GM21381 (cell line): ENCODE measurements around the gene HMCN1.
A peak's percentile ranks its signal among the peaks of the same experiment; 100 is the strongest.

Experiments
- ATAC-seq: cut with Tn5 transposase; IDR thresholded peaks from one replicate; pipeline ENCODE4 v1.9.1; 2021; ENCODE audit warnings: mild to moderate bottlenecking, moderate library complexity; ENCODE audit not compliant: unreplicated experiment

The HMCN1 gene

GRCh38 chr1:185803241-185803640 is 69.0 kb downstream of the HMCN1 start:
- no peak for ATAC-seq

DNA sequence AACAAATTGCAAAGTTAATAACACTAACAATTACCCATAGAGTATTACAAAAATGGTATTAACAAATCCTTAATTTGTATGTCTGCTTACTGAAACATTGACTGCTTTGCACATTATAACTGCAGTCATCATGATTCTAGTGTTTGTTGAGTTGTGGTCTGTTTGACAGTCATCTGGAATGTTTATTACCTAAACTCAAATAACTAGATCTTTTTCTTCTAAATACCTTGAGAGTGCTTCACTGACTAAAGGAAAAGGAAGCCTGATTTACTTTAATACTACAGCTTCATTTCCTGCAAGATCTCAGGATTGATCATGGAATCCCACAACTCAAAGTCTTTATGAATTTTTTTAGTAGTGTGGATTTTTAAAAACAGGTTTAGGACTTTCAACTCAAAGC is 70.0 kb downstream of the HMCN1 start:
- no peak for ATAC-seq

- no peak for ATAC-seq
Observed at GRCh38 chr1:185804608-185805007, 70.4 kb downstream of the HMCN1 start.

- ATAC-seq, result no peak
Observed at GRCh38 chr1:185807275-185807674, 73.1 kb downstream of the HMCN1 start.

- no peak for ATAC-seq
Observed at GRCh38 chr1:185808631-185809030, 74.4 kb downstream of the HMCN1 start.

DNA sequence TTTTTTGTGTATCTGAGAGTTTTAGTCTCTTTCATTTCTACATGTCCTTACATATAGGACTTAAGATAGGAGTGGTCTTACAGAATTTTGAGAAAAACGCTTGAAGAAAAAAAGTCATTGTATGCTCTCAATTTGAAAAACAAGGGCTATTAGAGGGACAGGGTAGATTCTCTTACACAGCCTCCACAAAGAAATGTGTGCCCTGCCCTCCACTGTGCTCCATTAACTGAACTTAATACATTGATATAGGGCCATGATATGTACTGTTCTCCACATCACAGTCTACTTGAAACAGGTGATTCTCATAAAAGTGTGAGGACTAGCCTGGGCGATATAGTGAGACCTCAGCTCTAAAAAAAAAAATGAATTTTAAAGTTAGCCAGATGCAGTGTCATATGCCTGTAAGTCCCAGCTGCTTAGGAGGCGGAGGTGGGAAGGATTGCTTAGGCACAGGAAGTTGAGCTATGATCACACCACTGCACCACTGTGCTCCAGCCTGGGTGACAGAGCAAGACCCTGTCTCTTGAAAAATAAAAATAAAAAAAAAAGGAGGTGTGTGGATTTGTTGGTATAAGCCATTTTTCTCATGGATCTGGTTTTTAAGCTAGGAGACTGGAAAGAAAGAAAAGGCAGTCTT is 77.0 kb downstream of the HMCN1 start:
- no peak for ATAC-seq

DNA sequence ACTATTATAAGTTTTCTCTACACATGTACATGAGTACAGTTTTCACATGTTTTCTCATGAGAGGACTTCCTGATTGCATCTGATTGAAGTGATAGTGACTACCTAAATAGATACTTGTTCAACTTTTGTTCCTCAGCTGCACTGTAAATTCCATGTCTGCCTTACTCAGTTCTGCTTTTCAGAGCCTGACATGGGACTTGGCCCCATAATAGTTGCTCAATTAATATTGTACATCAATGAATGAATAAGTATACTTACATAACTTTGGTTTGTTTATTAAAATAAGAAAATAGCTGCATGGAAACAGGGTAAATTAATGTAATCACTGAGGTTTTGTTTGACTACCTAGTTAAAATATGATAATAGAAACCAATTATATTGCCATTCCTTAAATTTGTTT is 78.7 kb downstream of the HMCN1 start:
- ATAC-seq, result no peak

DNA sequence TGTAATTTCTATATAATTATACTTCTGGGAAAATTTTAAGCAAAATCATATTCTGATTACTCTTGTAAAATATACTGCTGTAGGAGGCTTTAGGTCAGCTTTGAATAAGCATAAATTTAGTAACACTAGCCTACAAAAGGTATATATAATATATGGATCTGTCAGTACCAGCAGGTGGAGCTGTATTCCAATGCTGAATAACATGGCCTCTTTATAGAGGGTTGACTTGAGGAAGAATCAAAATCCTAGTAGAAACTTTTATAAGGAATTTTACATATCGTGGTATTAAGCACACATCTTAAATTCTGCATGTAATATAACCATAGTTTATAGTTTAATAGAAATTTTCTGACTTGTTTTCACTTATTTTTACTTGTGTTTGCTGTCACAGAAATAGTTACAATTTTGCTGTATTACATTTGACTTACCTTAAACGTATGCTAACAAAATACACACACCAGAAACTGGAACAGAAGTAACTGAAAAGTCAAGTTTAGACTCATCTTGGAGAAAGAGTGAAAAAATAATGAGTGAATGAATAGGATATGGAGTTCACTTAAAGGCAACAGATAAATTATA is 79.3 kb downstream of the HMCN1 start:
- ATAC-seq, result peak; percentile 65

DNA sequence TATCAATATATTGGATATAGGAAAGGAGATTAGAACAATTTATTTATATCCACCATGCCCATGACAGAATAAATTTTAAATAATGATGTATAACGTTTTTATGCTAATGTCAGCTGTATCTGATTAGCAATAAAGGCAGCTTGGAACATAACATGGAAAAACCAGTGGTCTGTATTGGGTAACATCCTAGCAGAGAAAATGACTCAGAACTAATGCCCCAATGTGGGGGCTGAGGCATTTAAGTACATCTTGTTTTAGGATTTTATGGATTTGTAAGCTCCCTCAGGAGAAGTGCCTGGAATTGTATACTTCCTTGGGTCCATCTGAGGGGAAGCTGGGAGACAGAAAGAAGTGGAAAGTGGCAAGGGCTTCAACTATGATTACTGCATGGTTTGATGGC is 82.3 kb downstream of the HMCN1 start:
- ATAC-seq, result no peak

GRCh38 chr1:185819798-185820197 is 85.6 kb downstream of the HMCN1 start:
- ATAC-seq, result no peak

GRCh38 chr1:185821612-185822385 is 87.6 kb downstream of the HMCN1 start:
- ATAC-seq, result no peak

DNA sequence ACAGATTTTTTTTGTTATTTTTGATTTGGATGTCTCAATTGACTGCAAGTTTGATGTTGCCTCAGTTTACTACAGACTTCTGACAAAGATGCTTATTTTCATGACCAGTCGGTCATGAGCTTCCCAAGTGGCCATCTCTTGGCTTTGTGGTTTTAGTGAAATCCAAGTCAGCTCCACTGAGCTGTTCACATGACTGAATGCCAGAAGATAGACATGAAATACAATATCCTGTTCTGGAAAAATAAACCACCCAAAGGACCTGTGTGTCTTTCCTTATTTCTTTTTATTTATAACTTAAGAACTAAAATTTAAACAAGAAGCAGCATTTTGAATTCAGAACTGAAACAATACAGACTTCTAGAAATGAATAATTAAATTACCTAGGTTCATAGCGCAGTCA is 89.3 kb downstream of the HMCN1 start:
- ATAC-seq, result no peak

GRCh38 chr1:185824106-185824505 is 89.9 kb downstream of the HMCN1 start:
- ATAC-seq, result no peak

DNA sequence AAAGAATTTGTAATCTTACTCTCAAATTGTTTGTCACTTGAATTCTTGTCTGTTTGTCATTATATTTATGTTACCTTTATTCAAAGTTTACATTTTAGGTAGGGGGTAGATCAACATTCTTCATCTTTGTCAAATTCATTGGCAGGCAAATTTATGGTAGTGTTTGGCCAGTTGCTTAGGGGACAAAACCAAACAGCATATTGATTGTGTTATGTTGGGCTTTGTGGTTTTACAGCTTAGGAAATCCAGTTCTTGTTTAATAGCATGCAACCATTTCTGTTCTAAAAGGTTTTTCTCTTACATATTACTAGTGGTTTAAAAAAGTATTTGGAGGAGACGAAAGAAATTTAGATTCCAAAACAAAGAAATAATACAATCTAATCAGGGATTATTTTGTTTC is 91.4 kb downstream of the HMCN1 start:
- ATAC-seq, result no peak

- ATAC-seq, result no peak
Observed at GRCh38 chr1:185834371-185834905, 100.2 kb downstream of the HMCN1 start.

DNA sequence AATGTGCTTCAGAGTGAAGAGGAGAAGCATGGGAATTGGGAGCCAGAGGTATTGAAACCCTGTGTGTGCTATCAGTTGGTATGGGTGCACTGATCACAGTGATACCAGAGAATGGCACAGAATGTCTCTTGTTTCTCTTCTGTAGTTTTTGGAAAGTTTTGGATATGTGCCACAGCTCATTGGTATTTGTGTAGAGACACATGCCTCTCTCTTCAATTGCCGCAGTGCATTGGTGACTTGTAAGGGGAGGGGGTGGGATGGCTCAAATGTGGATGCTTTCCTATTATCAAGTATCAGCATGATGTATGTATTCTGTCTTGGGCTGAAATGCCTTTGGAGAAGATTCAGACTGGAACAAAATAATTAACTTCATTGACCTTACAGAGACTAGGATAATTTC is 101.0 kb downstream of the HMCN1 start:
- ATAC-seq, result no peak

DNA sequence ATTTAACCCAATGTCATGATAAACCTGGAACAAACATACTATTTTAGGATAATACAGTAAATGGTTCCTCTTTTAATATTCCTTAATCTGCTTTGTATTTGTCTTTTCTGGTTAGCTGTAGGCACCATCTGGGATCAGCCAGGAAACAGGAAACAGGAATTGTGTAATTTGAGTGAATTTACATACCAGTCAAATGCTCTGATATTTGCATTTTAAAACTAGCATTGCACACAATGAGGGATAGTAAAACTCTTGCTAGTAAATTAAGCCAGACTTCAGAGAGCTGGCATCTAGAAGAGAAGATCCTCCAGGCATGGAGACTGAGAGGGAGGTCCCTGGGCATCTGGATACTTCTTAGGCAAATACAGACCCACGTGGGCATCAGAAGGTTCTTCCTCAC is 103.5 kb downstream of the HMCN1 start:
- ATAC-seq, result no peak

- ATAC-seq, result no peak
Observed at GRCh38 chr1:185838111-185838510, 103.9 kb downstream of the HMCN1 start.

DNA sequence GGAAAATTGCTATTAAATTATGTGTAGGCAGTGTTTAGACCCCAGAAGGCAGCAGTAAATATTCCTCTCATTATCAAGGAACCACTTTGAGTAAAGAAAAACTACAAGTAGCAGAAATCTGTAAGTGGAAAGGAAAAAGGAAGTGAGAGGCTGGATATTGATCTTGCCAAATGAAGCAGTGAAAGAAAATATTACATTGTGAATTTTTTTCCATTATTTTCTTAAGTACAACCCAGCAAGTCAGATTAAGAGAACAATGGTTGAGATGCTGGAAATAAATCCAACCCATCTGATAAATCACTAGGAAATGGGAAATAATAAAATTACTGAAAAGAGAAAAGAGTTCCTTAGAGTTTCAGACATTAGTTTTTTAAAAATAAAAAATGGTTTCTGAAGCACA is 106.7 kb downstream of the HMCN1 start:
- ATAC-seq, result no peak

DNA sequence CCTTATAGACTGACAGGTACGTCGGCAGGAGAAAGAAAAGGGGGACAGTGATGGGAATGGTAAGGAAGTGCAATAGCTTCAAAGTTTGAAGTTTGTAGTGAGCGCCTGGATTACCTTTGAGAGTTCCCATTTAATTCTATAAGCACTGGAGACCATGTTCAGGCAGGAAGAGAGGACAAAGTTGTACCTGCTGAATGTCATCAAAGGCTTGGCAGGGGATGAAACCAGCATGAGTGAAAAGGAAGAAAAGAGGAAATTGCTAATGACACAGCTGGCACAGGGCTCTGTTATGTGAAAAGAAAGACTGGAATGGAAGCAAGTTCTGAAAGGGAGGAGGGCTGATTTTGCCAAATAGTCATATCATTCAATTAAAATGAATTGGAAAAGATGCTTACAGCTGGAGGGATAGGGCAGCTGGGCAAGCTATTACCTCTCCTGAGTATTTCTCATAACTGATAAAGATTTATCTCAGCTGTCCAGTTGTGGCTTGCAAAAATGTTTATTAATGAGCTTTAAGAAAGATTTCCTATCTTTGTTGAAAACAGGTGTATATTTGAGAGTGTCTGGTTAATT is 109.2 kb downstream of the HMCN1 start:
- no peak for ATAC-seq

- no peak for ATAC-seq
Observed at GRCh38 chr1:185843986-185844385, 109.8 kb downstream of the HMCN1 start.
